Upper lobe of left lung (tissue), 4 donors: ENCODE results near the gene LIN37.
"Not testable (repeated sequence)": the region's sequence is repeated elsewhere in the genome, so short reads cannot be mapped to it uniquely, and the experiment has no call there.

Source experiments
- CTCF ChIP-seq, 6 experiments: fragments of 450-650 bp in 4 of 6; fragments of 200-600 bp in 2 of 6; sonication (generic) in 2 of 6; IDR thresholded peaks; one replicate each; pipeline ENCODE4 v1.5.1; 2016 to 2019; ENCODE audit warnings: antibody characterized with exemption in 6 of 6
- EP300 ChIP-seq, 4 donors: sonication (generic); formaldehyde crosslinking; IDR thresholded peaks; one replicate each; pipeline ENCODE4 v1.5.1; 2017; ENCODE audit warnings: antibody characterized with exemption in 4 of 4, control low read depth in 2 of 4
- POLR2A ChIP-seq, 4 donors: fragments of 450-650 bp; IDR thresholded peaks; one replicate each; pipeline ENCODE4 v1.5.1; 2016 to 2017; ENCODE audit warnings: antibody characterized with exemption in 4 of 4, mild to moderate bottlenecking in 2 of 4
- POLR2AphosphoS5 ChIP-seq, 2 donors: sonication (generic); formaldehyde crosslinking; IDR thresholded peaks; one replicate each; pipeline ENCODE4 v1.5.1; 2017; ENCODE audit warnings: antibody characterized with exemption in 2 of 2

- not testable (repeated sequence) for TF ChIP-seq CTCF, POLR2A, POLR2AphosphoS5, EP300 (IDR thresholded peaks at IDR 0.05)
These were observed 47.2 kb downstream of the LIN37 start for GRCh38 chr19:35795564-35795963.
